Type B pancreatic cell (in vitro differentiated cells): ENCODE measurements around the gene PKNOX1. TPM values are rescaled to one million over a fixed set of nuclear protein-coding genes. Genes with fewer than 3 reads are reported as not detected.
A peak's percentile ranks its signal among the peaks of the same experiment; 100 is the strongest.
"Not testable (repeated sequence)": the region's sequence is repeated elsewhere in the genome, so short reads cannot be mapped to it uniquely, and the experiment has no call there.

ENCODE experiments used
- DNase-seq: peaks from one replicate; pipeline ENCODE4 v3.0.0; 2021; ENCODE audit warnings: mixed read lengths; ENCODE audit not compliant: unreplicated experiment; ENCODE audit errors: extremely low spot score
- H3K27ac Mint-ChIP-seq: 2 replicates; pipeline ENCODE4 v1.8.0; 2021; ENCODE audit warnings: mild to moderate bottlenecking, mixed read lengths
- H3K27me3 Mint-ChIP-seq: 2 replicates; pipeline ENCODE4 v1.8.0; 2021; ENCODE audit warnings: mixed read lengths
- H3K36me3 Mint-ChIP-seq: 2 replicates; pipeline ENCODE4 v1.8.0; 2021; ENCODE audit warnings: mixed read lengths
- H3K4me1 Mint-ChIP-seq: one replicate; pipeline ENCODE4 v1.8.0; 2021; ENCODE audit warnings: mixed read lengths; ENCODE audit not compliant: unreplicated experiment
- H3K4me3 Mint-ChIP-seq: 2 replicates; pipeline ENCODE4 v1.8.0; 2021; ENCODE audit warnings: mild to moderate bottlenecking, mixed read lengths
- H3K9me3 Mint-ChIP-seq: 2 replicates; pipeline ENCODE4 v1.8.0; 2021; ENCODE audit warnings: mixed read lengths
- CTCF ChIP-seq: fragments of 200-600 bp; sonication (generic); conservative IDR thresholded peaks from 2 replicates; pipeline ENCODE4 v1.5.0; 2021; ENCODE audit warnings: antibody characterized with exemption, mild to moderate bottlenecking
- total RNA-seq: library from RNA; stranded (reverse); gene quantifications from 2 replicates; pipeline ENCODE4 v1.2.1, GENCODE V29; 2021; ENCODE audit warnings: low replicate concordance

Gene PKNOX1
- total RNA-seq, 1 donor from 2014 or later = 25.4 TPM

- no peak overlapping the region for H3K4me3 Mint-ChIP-seq
- H3K27me3 Mint-ChIP-seq = no peaks in the 10 kb centered on the region
These were observed 11.9 kb upstream of the PKNOX1 start for GRCh38 chr21:42962380-42963007.

GRCh38 chr21:42964086-42964485 lies 10.3 kb upstream of the PKNOX1 start:
- H3K27ac Mint-ChIP-seq = no peak overlapping the region
- TF ChIP-seq CTCF = no peak
- DNase-seq = no peak
- no peaks in the 10 kb centered on the region for H3K36me3 Mint-ChIP-seq
- H3K4me1 Mint-ChIP-seq = peaks cover 8% of the 10 kb centered on the region
- no peak overlapping the region for H3K4me3 Mint-ChIP-seq
- H3K27me3 Mint-ChIP-seq = no peaks in the 10 kb centered on the region
- no peaks in the 10 kb centered on the region for H3K9me3 Mint-ChIP-seq

More at GRCh38 chr21:42962380-42963007, 11.9 kb upstream of the PKNOX1 start:
- Mint-ChIP-seq H3K9me3 (no peaks in the 10 kb centered on the region), H3K4me1 (peaks cover 9% of the 10 kb centered on the region), H3K36me3 (no peaks in the 10 kb centered on the region), H3K27ac (no peak overlapping the region)
- TF ChIP-seq CTCF = no peak
- DNase-seq = no peak

- H3K27me3 Mint-ChIP-seq = no peaks in the 10 kb centered on the region
- no peaks in the 10 kb centered on the region for H3K36me3 Mint-ChIP-seq
- H3K4me3 Mint-ChIP-seq = no peak overlapping the region
- peaks cover 12% of the 10 kb centered on the region for H3K4me1 Mint-ChIP-seq
- no peaks in the 10 kb centered on the region for H3K9me3 Mint-ChIP-seq
- DNase-seq = no peak
- H3K27ac Mint-ChIP-seq = no peak overlapping the region
- TF ChIP-seq CTCF = no peak
These were observed 9.7 kb upstream of the PKNOX1 start for GRCh38 chr21:42964546-42965210.

GRCh38 chr21:42965211-42965560 lies 9.2 kb upstream of the PKNOX1 start:
- no peak overlapping the region for H3K4me3 Mint-ChIP-seq
- DNase-seq = no peak
- no peaks in the 10 kb centered on the region for H3K27me3 Mint-ChIP-seq
- no peaks in the 10 kb centered on the region for H3K36me3 Mint-ChIP-seq
- no peak for TF ChIP-seq CTCF
- H3K9me3 Mint-ChIP-seq = no peaks in the 10 kb centered on the region
- peak overlapping the region; percentile 58 for H3K27ac Mint-ChIP-seq
- peaks cover 12% of the 10 kb centered on the region for H3K4me1 Mint-ChIP-seq

- not testable (repeated sequence) for H3K36me3 Mint-ChIP-seq, H3K4me1 Mint-ChIP-seq, H3K9me3 Mint-ChIP-seq, H3K27ac Mint-ChIP-seq, H3K27me3 Mint-ChIP-seq, H3K4me3 Mint-ChIP-seq, DNase-seq
These were observed 6.7 kb upstream of the PKNOX1 start for GRCh38 chr21:42967616-42968015.

- H3K27me3 Mint-ChIP-seq = no peaks in the 10 kb centered on the region
- H3K36me3 Mint-ChIP-seq = no peaks in the 10 kb centered on the region
- no peak for DNase-seq
- H3K27ac Mint-ChIP-seq = peak overlapping the region; percentile 85
- no peak for TF ChIP-seq CTCF
- H3K4me3 Mint-ChIP-seq = no peak overlapping the region
- no peaks in the 10 kb centered on the region for H3K9me3 Mint-ChIP-seq
- peaks cover 5% of the 10 kb centered on the region for H3K4me1 Mint-ChIP-seq
These were observed 5.2 kb upstream of the PKNOX1 start for GRCh38 chr21:42969193-42969600.
